ENCODE results near the gene THPO. TPM values are rescaled to one million over a fixed set of nuclear protein-coding genes. Genes with fewer than 3 reads are reported as not detected.

The THPO gene
- total RNA-seq, 4 donors from 2014 or later = 0.36 to 1.3 (median 0.37) TPM; not detected in 1

GRCh38 chr3:184333700-184334099 is 44.3 kb downstream of the THPO start:
- TF ChIP-seq, protein P1, sequence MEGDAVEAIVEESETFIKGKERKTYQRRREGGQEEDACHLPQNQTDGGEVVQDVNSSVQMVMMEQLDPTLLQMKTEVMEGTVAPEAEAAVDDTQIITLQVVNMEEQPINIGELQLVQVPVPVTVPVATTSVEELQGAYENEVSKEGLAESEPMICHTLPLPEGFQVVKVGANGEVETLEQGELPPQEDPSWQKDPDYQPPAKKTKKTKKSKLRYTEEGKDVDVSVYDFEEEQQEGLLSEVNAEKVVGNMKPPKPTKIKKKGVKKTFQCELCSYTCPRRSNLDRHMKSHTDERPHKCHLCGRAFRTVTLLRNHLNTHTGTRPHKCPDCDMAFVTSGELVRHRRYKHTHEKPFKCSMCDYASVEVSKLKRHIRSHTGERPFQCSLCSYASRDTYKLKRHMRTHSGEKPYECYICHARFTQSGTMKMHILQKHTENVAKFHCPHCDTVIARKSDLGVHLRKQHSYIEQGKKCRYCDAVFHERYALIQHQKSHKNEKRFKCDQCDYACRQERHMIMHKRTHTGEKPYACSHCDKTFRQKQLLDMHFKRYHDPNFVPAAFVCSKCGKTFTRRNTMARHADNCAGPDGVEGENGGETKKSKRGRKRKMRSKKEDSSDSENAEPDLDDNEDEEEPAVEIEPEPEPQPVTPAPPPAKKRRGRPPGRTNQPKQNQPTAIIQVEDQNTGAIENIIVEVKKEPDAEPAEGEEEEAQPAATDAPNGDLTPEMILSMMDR (IDR thresholded peaks at IDR 0.05) = no peak
- TF ChIP-seq POLR2A (IDR thresholded peaks at IDR 0.05) = no peak
- intact Hi-C loops (cut with DNase I; ENCODE audit: low total_unique reads) = no loop called here
- DNase-seq (ENCODE audit: low spot score in 2 of 2) = no peak
- H3K4me3 ChIP-seq (ENCODE audit: low read depth, poor library complexity, severe bottlenecking) = no peak overlapping the region
- 74 to 89% methylated on average over 2 to 3 of the region's 3 CpGs for WGBS, 2 donors

- intact Hi-C loops (cut with DNase I; ENCODE audit: low total_unique reads) = no loop called here
- WGBS, 2 donors = 79 to 82% methylated on average over 6 of the region's 6 CpGs
- no peak for DNase-seq (ENCODE audit: low spot score in 2 of 2)
- TF ChIP-seq, protein P1 (IDR thresholded peaks at IDR 0.05) = no peak
- no peak for TF ChIP-seq POLR2A (IDR thresholded peaks at IDR 0.05)
- H3K4me3 ChIP-seq (ENCODE audit: low read depth, poor library complexity, severe bottlenecking) = no peak overlapping the region
Observed at GRCh38 chr3:184333190-184333589, 44.8 kb downstream of the THPO start.

DNA sequence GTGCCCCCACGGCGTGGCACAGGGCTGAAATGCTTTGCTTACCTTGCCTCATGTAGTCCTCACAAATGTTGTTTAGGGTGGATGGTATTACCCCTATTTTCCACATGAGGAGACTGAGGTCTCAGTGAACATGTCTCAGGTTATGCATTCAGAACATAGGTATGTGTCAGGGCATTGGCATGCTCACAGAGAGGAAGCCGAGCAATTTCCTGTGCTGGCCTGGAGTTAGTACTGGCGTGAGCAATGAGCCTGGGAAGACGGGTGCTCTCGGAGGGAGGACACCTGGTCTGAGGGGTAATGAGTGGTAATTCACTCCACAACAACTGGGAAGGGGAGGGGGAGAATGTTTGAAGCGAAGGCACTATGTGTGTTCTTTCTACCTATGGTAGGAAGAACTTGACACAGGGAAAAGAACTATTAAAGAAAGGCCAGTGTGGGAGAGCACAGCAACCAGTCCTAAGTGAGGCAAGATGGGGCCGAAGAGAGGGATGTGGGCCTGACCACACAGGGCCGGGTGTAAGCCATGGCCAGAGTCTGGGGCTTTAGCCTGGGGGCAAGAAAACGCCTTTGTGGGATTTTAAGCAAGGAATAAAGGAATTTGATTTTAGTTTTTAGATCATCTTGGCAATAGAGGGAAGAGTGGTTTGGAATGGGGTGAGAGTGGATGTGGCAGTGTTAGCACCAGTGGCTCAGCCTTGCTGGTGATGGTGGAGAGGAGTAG is 45.5 kb downstream of the THPO start:
- 65 to 71% methylated on average over 10 of the region's 10 CpGs for WGBS, 2 donors
- DNase-seq (ENCODE audit: low spot score in 2 of 2) = no peak
- TF ChIP-seq, protein P1 (IDR thresholded peaks at IDR 0.05) = no peak
- TF ChIP-seq POLR2A (IDR thresholded peaks at IDR 0.05) = no peak
- no peak overlapping the region for H3K4me3 ChIP-seq (ENCODE audit: low read depth, poor library complexity, severe bottlenecking)
- intact Hi-C loops (cut with DNase I; ENCODE audit: low total_unique reads) = no loop called here

DNA sequence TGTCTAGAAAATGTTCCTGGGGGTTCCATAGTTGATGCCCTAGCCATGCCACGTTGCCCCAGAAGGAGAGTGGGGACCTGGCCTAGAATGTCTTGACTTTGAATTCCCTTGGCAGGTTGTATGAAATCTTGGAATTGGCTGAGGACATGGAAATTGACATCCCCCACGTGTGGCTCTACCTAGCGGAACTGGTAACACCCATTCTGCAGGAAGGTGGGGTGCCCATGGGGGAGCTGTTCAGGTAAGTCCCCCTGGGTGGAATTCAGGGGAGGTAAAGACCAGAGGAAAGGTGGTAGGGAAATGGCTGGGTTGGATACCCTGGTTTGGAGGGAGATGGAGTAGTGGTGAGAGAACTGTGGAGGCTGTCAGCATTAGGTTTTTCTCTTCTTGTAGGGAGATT is 49.5 kb downstream of the THPO start:
- DNase-seq (ENCODE audit: low spot score in 2 of 2) = no peak
- intact Hi-C loops (cut with DNase I; ENCODE audit: low total_unique reads) = loop anchor here (5.0 kb wide), 1 partner anchor 1586 kb away; no protein-coding TSS in a partner anchor
- TF ChIP-seq POLR2A (IDR thresholded peaks at IDR 0.05) = no peak
- TF ChIP-seq, protein P1 (IDR thresholded peaks at IDR 0.05) = no peak
- no peak overlapping the region for H3K4me3 ChIP-seq (ENCODE audit: low read depth, poor library complexity, severe bottlenecking)
- 47 to 55% methylated on average over 3 of the region's 3 CpGs for WGBS, 2 donors

GRCh38 chr3:184327171-184327570 is 50.8 kb downstream of the THPO start:
- TF ChIP-seq, protein P1 (IDR thresholded peaks at IDR 0.05) = no peak
- no peak for TF ChIP-seq POLR2A (IDR thresholded peaks at IDR 0.05)
- DNase-seq (ENCODE audit: low spot score in 2 of 2) = no peak
- no peak overlapping the region for H3K4me3 ChIP-seq (ENCODE audit: low read depth, poor library complexity, severe bottlenecking)
- intact Hi-C loops (cut with DNase I; ENCODE audit: low total_unique reads) = loop anchor here (5.0 kb wide), 1 partner anchor 1585 kb away; no protein-coding TSS in a partner anchor
- WGBS, 2 donors = 91 to 92% methylated on average over 21 of the region's 21 CpGs

All from lower leg skin (tissue), 4 donors.